H1 (cell line): ENCODE data around the gene EZH1. TPM values are rescaled to one million over a fixed set of nuclear protein-coding genes. Genes with fewer than 3 reads are reported as not detected.

Experiments
- CTCF ChIA-PET: fragments of 300-600 bp; sonication (Branson Sonifier 250); formaldehyde crosslinking; loops from one replicate; lab custom pipeline; 2021; ENCODE audit not compliant: partially characterized antibody; lab: Charles Lee
- POLR2A ChIA-PET: fragments of 300-600 bp; sonication (Branson Sonifier 250); formaldehyde crosslinking; loops from one replicate; lab custom pipeline; 2021; ENCODE audit warnings: inconsistent platforms; ENCODE audit not compliant: partially characterized antibody; lab: Charles Lee
- DNase-seq, 2 experiments: peaks; one replicate each; pipeline versions ENCODE4 v3.0.0 to v3.0.0-alpha.2; 2010 to 2022; ENCODE audit warnings: low spot score in 2 of 2, low read depth in 1 of 2, mixed read lengths in 1 of 2
- FAIRE-seq: peaks from 2 replicates; lab custom pipeline; 2011; peaks lifted over from hg19 to GRCh38; lab: Jason Lieb, UNC
- H2AFZ ChIP-seq: 2 replicates; pipeline ENCODE4 v1.8.1; 2012; ENCODE audit warnings: low read length, inconsistent platforms
- H2AK5ac ChIP-seq: 2 replicates; pipeline ENCODE4 v1.6.1; 2013; ENCODE audit warnings: low read depth, low read length
- H2BK120ac ChIP-seq: replicated peaks from 2 replicates; pipeline ENCODE3; 2013; ENCODE audit warnings: low read depth, low read length, inconsistent platforms
- H2BK12ac ChIP-seq: 2 replicates; pipeline ENCODE4 v1.6.1; 2013; ENCODE audit warnings: low read depth, low read length
- H2BK15ac ChIP-seq: 2 replicates; pipeline ENCODE4 v1.6.1; 2013; ENCODE audit warnings: low read length
- H2BK20ac ChIP-seq: 2 replicates; pipeline ENCODE4 v1.6.1; 2013; ENCODE audit warnings: low read length
- H2BK5ac ChIP-seq: 2 replicates; pipeline ENCODE4 v1.6.1; 2013; ENCODE audit warnings: low read depth, low read length
- H3K14ac ChIP-seq: 2 replicates; pipeline ENCODE4 v1.6.1; 2013; ENCODE audit warnings: inconsistent platforms; ENCODE audit not compliant: insufficient read length
- H3K18ac ChIP-seq: 2 replicates; pipeline ENCODE4 v1.6.1; 2013; ENCODE audit warnings: low read length; ENCODE audit errors: extremely low read depth
- H3K23ac ChIP-seq: 2 replicates; pipeline ENCODE4 v1.6.1; 2013; ENCODE audit warnings: inconsistent platforms; ENCODE audit not compliant: insufficient read length
- H3K23me2 ChIP-seq: 2 replicates; pipeline ENCODE4 v1.6.1; 2013; ENCODE audit warnings: low read depth, low read length
- H3K27ac ChIP-seq: 2 replicates; pipeline ENCODE4 v1.6.1; 2011; ENCODE audit warnings: low read depth, low read length, inconsistent platforms
- H3K27me3 ChIP-seq, 4 experiments: replicated peaks in 1 of 4; 1 replicate in 1 of 4; 2 replicates in 3 of 4; pipeline versions ENCODE4 v1.6.1 to v1.8.1; 2011 to 2013; ENCODE audit warnings: low read length in 3 of 4, mild to moderate bottlenecking in 3 of 4, inconsistent platforms in 2 of 4, mixed read lengths in 2 of 4, moderate library complexity in 1 of 4; ENCODE audit not compliant: control insufficient read depth in 3 of 4, insufficient read depth in 3 of 4; ENCODE audit errors: extremely low read depth in 1 of 4
- H3K36me3 ChIP-seq, 4 experiments: 2 replicates each; pipeline versions ENCODE4 v1.6.1 to v1.8.1; 2011 to 2013; ENCODE audit warnings: mild to moderate bottlenecking in 4 of 4, low read length in 3 of 4, moderate library complexity in 2 of 4, control low read depth in 1 of 4, inconsistent platforms in 1 of 4; ENCODE audit not compliant: insufficient read depth in 4 of 4, control insufficient read depth in 2 of 4
- H3K4ac ChIP-seq: replicated peaks from 2 replicates; pipeline ENCODE3; 2013; ENCODE audit warnings: low read length, low read depth, mixed read lengths, inconsistent platforms; ENCODE audit not compliant: insufficient read length
- H3K4me1 ChIP-seq, 4 experiments: replicated peaks in 1 of 4; 1 replicate in 1 of 4; 2 replicates in 3 of 4; pipeline versions ENCODE4 v1.6.1 to v1.8.1; 2011 to 2013; ENCODE audit warnings: low read length in 3 of 4, inconsistent platforms in 2 of 4, mixed read lengths in 1 of 4; ENCODE audit not compliant: insufficient read depth in 4 of 4, control insufficient read depth in 3 of 4
- H3K4me2 ChIP-seq, 2 experiments: 2 replicates each; pipeline versions ENCODE4 v1.6.1 to v1.8.1; 2011 to 2013; ENCODE audit warnings: low read depth in 2 of 2, low read length in 2 of 2, control low read depth in 1 of 2, inconsistent platforms in 1 of 2, mild to moderate bottlenecking in 1 of 2; ENCODE audit not compliant: insufficient read depth in 1 of 2
- H3K4me3 ChIP-seq, 4 experiments: fragments of 200-600, 300-600 bp in 1 of 4; sonication (generic), shearing (Covaris generic), sonication (Bioruptor Twin) in 1 of 4; 2 replicates each; pipeline versions ENCODE4 v1.5.1 to v1.8.1; 2011 to 2016; ENCODE audit warnings: low read length in 4 of 4, low read depth in 3 of 4, control low read depth in 2 of 4, inconsistent platforms in 2 of 4, mild to moderate bottlenecking in 2 of 4, mixed read lengths in 1 of 4, moderate library complexity in 1 of 4; ENCODE audit not compliant: insufficient read depth in 2 of 4; ENCODE audit errors: extremely low read depth in 1 of 4
- H3K56ac ChIP-seq: replicated peaks from 2 replicates; pipeline ENCODE3; 2013; ENCODE audit warnings: low read depth, mild to moderate bottlenecking, mixed read lengths, low read length, inconsistent platforms; ENCODE audit not compliant: insufficient read length
- H3K79me1 ChIP-seq: 2 replicates; pipeline ENCODE4 v1.6.1; 2013; ENCODE audit warnings: low read depth, low read length, control low read depth
- H3K79me2 ChIP-seq, 2 experiments: 2 replicates each; pipeline versions ENCODE4 v1.6.1 to v1.8.1; 2012 to 2013; ENCODE audit warnings: low read length in 2 of 2, mild to moderate bottlenecking in 2 of 2, inconsistent platforms in 1 of 2; ENCODE audit not compliant: insufficient read depth in 2 of 2, control insufficient read depth in 1 of 2
- H3K9ac ChIP-seq, 4 experiments: replicated peaks in 1 of 4; 1 replicate in 1 of 4; 2 replicates in 3 of 4; pipeline versions ENCODE4 v1.6.1 to v1.8.1; 2011 to 2013; ENCODE audit warnings: low read depth in 3 of 4, low read length in 3 of 4, control low read depth in 2 of 4, mild to moderate bottlenecking in 2 of 4, moderate library complexity in 2 of 4, inconsistent platforms in 1 of 4; ENCODE audit errors: extremely low read depth in 1 of 4
- H3K9me3 ChIP-seq, 2 experiments: 2 replicates each; pipeline versions ENCODE4 v1.6.1 to v1.8.1; 2012 to 2013; ENCODE audit warnings: mild to moderate bottlenecking in 2 of 2, moderate library complexity in 2 of 2, control low read depth in 1 of 2, inconsistent platforms in 1 of 2, low read depth in 1 of 2, low read length in 1 of 2, mixed read lengths in 1 of 2; ENCODE audit not compliant: insufficient read depth in 2 of 2
- H4K20me1 ChIP-seq, 2 experiments: replicated peaks in 1 of 2; 2 replicates each; pipeline versions ENCODE3 to v1.8.1; 2011 to 2013; ENCODE audit warnings: inconsistent platforms in 2 of 2, low read length in 2 of 2, mild to moderate bottlenecking in 1 of 2; ENCODE audit not compliant: insufficient read depth in 2 of 2, control insufficient read depth in 1 of 2
- H4K5ac ChIP-seq: 2 replicates; pipeline ENCODE4 v1.6.1; 2013; ENCODE audit warnings: low read length, low read depth, mixed read lengths, inconsistent platforms; ENCODE audit not compliant: insufficient read length
- H4K8ac ChIP-seq: 2 replicates; pipeline ENCODE4 v1.8.0; 2013; ENCODE audit warnings: mild to moderate bottlenecking, moderate library complexity, low read length, inconsistent platforms; ENCODE audit not compliant: insufficient read depth; ENCODE audit errors: extremely low read depth
- H4K91ac ChIP-seq: replicated peaks from 2 replicates; pipeline ENCODE3; 2013; ENCODE audit warnings: low read length, mixed read lengths, inconsistent platforms; ENCODE audit not compliant: insufficient read length
- BACH1 ChIP-seq: IDR thresholded peaks from 2 replicates; pipeline ENCODE4 v1.6.1; 2012; ENCODE audit warnings: low read length, improper control_type of control experiment
- EGR1 ChIP-seq: IDR thresholded peaks from 2 replicates; pipeline ENCODE4 v1.6.1; 2011; ENCODE audit warnings: low read depth, low read length, borderline replicate concordance
- KDM1A ChIP-seq: fragments of 200-600, 300-600 bp; sonication (generic); IDR thresholded peaks from 2 replicates; pipeline ENCODE4 v1.7.1; 2016; ENCODE audit warnings: mild to moderate bottlenecking, low read length, borderline replicate concordance
- MAFK ChIP-seq: IDR thresholded peaks from 2 replicates; pipeline ENCODE4 v1.6.1; 2012; ENCODE audit warnings: low read depth, mild to moderate bottlenecking, improper control_type of control experiment, low read length
- POU5F1 ChIP-seq: IDR thresholded peaks from 2 replicates; pipeline ENCODE4 v1.6.1; 2011; ENCODE audit warnings: low read depth, mild to moderate bottlenecking, low read length, moderate library complexity
- RFX5 ChIP-seq: IDR thresholded peaks from 2 replicates; pipeline ENCODE4 v1.6.1; 2011; ENCODE audit warnings: low read depth, low read length, improper control_type of control experiment, borderline replicate concordance
- RXRA ChIP-seq: IDR thresholded peaks from 2 replicates; pipeline ENCODE4 v1.6.1; 2011; ENCODE audit warnings: low read depth, mild to moderate bottlenecking, low read length, moderate library complexity; ENCODE audit not compliant: insufficient read depth
- WGBS, 2 experiments: shearing (Covaris generic) in 1 of 2; methylation state at CpG; one replicate each; pipeline versions ENCODE4 v1.1.6 to v1.1.7; 2013 to 2015; ENCODE audit warnings: low lambda C conversion rate in 2 of 2, mixed read lengths in 2 of 2, inconsistent platforms in 1 of 2, low coverage in 1 of 2, missing lambda C conversion rate in 1 of 2; ENCODE audit not compliant: insufficient replicate concordance in 2 of 2, insufficient coverage in 1 of 2, insufficient read length in 1 of 2; ENCODE audit errors: extremely low coverage in 1 of 2, missing lambda C conversion rate in 1 of 2; 5-methylcytosine and 5-hydroxymethylcytosine counted together
- polyA plus RNA-seq, 7 experiments: library from polyadenylated mRNA; depleted of rRNA in 3 of 7; stranded (reverse) in 5 of 7; unstranded in 2 of 7; fragments of >200 nt in 5 of 7; fragments of 200-250 nt in 2 of 7; gene quantifications; 1 replicate in 5 of 7; 2 replicates in 1 of 7; 4 replicates in 1 of 7; pipeline versions ENCODE4 v1.2.1 to v1.2.3, GENCODE V29; 2011 to 2013; ENCODE audit warnings: missing spikeins in 2 of 7, mixed read lengths in 2 of 7
- total RNA-seq: library from RNA; stranded (reverse); fragmentation: NEBNext Ultra II Directional; extraction: Animal tissue kit (Norgen Biotek cat#: 25700); gene quantifications from 2 replicates; pipeline ENCODE4 v1.2.1, GENCODE V29; 2021
- TF ChIP-seq, protein P1 (sequence below): IDR thresholded peaks from 2 replicates; pipeline ENCODE4 v1.6.1; 2012; ENCODE audit warnings: low read length, inconsistent platforms
- TF ChIP-seq, protein P2 (sequence below): IDR thresholded peaks from 2 replicates; pipeline ENCODE4 v1.6.1; 2012; ENCODE audit warnings: inconsistent platforms

The EZH1 gene
- total and polyA plus RNA-seq, 2 of the 8 experiments (the other 6 are each of a cell fraction or from before 2014, with no cell fraction given), result 17.4 to 20.8 TPM

DNA sequence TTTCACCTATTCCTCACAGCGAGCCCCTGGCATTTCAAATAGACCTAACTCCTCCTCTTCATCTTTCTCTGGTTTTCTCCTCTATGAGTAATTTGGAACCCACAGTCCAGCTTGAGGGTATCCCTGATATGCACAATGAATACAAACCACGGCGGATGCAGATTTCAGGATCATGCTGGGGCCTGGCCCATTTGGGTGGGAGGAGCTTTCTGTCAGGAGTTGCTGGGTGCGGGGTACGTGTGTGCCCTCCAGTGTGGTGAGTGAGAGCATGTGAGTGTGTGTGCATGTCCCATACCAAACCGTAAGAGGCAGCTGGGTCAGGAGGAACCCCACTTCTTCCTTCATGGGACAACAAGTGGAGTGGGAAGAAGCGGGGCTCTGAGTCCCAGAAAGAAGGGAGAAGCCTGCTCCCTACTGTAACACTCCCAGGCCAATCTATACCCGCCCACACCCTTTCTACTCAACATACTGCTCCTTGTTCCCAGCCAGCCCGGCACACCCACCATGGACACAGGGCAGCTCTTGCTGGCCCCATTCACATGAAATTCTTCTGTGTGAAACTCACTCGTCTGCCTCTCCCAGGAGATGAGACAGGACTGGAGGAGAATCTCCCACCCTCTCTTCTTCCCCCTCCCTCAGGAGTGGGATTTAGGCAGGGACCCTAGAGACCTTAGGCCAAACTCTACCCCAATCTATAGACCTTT is 44.1 kb downstream of the EZH1 start:
- H3K27ac ChIP-seq, result no peak overlapping the region
- peaks cover 0 to 3% of the 10 kb centered on the region in 2 experiments for H4K20me1 ChIP-seq
- no peaks in the 10 kb centered on the region for H3K9me3 ChIP-seq
- H3K14ac ChIP-seq, result no peak overlapping the region
- H2BK5ac ChIP-seq, result no peak overlapping the region
- H2BK20ac ChIP-seq, result no peak overlapping the region
- H2AFZ ChIP-seq, result no peak overlapping the region
- H3K56ac ChIP-seq, result no peak overlapping the region
- FAIRE-seq, result no peak
- POLR2A ChIA-PET, result interaction anchor here (1.1 to 2.0 kb wide), 8 partner anchors 9 to 123 kb away, joined by 3 to 6 read pairs (median 4); partner anchors contain the start of genes BECN1 and TUBG2
- H2AK5ac ChIP-seq, result no peak overlapping the region
- H3K4me2 ChIP-seq, result no peak overlapping the region
- no peak for DNase-seq
- H3K18ac ChIP-seq, result no peak overlapping the region
- no peak overlapping the region for H4K5ac ChIP-seq
- no peaks in the 10 kb centered on the region for H3K27me3 ChIP-seq
- no peak overlapping the region for H4K8ac ChIP-seq
- H3K4me3 ChIP-seq, result no peak overlapping the region
- H2BK12ac ChIP-seq, result no peak overlapping the region
- no peak overlapping the region for H3K9ac ChIP-seq
- H3K23ac ChIP-seq, result no peak overlapping the region
- H2BK15ac ChIP-seq, result no peak overlapping the region
- peaks cover 0 to 29% (median 14%) of the 10 kb centered on the region in 4 experiments; a peak in 7 of 8 replicates for H3K36me3 ChIP-seq
- no peak overlapping the region for H4K91ac ChIP-seq
- no peaks in the 10 kb centered on the region; the same call in 1 of the 2 replicates for H3K23me2 ChIP-seq
- H3K79me1 ChIP-seq, result no peaks in the 10 kb centered on the region
- 0 out of 7 replicates have a peak, but pooled peaks cover 0 to 2% (median 0%) of the 10 kb centered on the region in 4 experiments for H3K4me1 ChIP-seq
- CTCF ChIA-PET, result interaction anchor here (1.2 to 2.2 kb wide), 4 partner anchors 9 to 122 kb away, joined by 4 to 7 read pairs (median 5); no protein-coding TSS in a partner anchor
- 81% methylated on average over 10 of the region's 10 CpGs; no CpG with 5 or more reads in 1 of the 2 experiments for WGBS, 2 experiments
- H3K4ac ChIP-seq, result no peak overlapping the region
- no peak overlapping the region for H2BK120ac ChIP-seq
- no peaks in the 10 kb centered on the region for H3K79me2 ChIP-seq
- TF ChIP-seq, protein P1, sequence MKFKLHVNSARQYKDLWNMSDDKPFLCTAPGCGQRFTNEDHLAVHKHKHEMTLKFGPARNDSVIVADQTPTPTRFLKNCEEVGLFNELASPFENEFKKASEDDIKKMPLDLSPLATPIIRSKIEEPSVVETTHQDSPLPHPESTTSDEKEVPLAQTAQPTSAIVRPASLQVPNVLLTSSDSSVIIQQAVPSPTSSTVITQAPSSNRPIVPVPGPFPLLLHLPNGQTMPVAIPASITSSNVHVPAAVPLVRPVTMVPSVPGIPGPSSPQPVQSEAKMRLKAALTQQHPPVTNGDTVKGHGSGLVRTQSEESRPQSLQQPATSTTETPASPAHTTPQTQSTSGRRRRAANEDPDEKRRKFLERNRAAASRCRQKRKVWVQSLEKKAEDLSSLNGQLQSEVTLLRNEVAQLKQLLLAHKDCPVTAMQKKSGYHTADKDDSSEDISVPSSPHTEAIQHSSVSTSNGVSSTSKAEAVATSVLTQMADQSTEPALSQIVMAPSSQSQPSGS, result no peak
- TF ChIP-seq, protein P2, sequence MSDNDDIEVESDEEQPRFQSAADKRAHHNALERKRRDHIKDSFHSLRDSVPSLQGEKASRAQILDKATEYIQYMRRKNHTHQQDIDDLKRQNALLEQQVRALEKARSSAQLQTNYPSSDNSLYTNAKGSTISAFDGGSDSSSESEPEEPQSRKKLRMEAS, result no peak
- TF ChIP-seq EGR1 (no peak), BACH1 (no peak), RXRA (no peak), KDM1A (no peak), MAFK (no peak), POU5F1 (no peak), RFX5 (no peak)
